Right lobe of liver (tissue), 6 donors: ENCODE results near the gene ZNF574. TPM values are rescaled to one million over a fixed set of nuclear protein-coding genes. Genes with fewer than 3 reads are reported as not detected.
A peak's percentile ranks its signal among the peaks of the same experiment; 100 is the strongest.

Source experiments
- ATAC-seq, 4 donors: fragments of 200-7000 bp; cut with Tn5 transposase; one replicate each; pipeline ENCODE4 v1.9.1; 2020; ENCODE audit warnings: mild to moderate bottlenecking in 4 of 4, moderate library complexity in 4 of 4
- DNase-seq, 3 donors: peaks; one replicate each; pipeline ENCODE4 v3.0.0-alpha.2; 2020
- H3K27ac ChIP-seq, 3 donors: fragments of 200-600 bp; one replicate each; pipeline ENCODE4 v1.8.0; 2022
- H3K27me3 ChIP-seq, 2 donors: fragments of 200-600 bp; one replicate each; pipeline ENCODE4 v1.8.0; 2022
- H3K36me3 ChIP-seq, 4 donors: fragments of 200-600 bp; sonication (generic) in 1 of 4; one replicate each; pipeline versions ENCODE4 v1.5.1 to v1.8.0; 2017 to 2022; ENCODE audit warnings: control low read depth in 1 of 4
- H3K4me1 ChIP-seq, 4 donors: fragments of 200-600 bp; sonication (generic) in 1 of 4; one replicate each; pipeline versions ENCODE4 v1.5.1 to v1.8.0; 2017 to 2022; ENCODE audit warnings: control low read depth in 1 of 4
- H3K4me3 ChIP-seq, 3 donors: fragments of 200-600 bp; one replicate each; pipeline ENCODE4 v1.8.0; 2022
- H3K9me3 ChIP-seq, 4 donors: fragments of 200-600 bp; sonication (generic) in 1 of 4; one replicate each; pipeline versions ENCODE4 v1.5.1 to v1.8.0; 2017 to 2022; ENCODE audit warnings: control low read depth in 1 of 4
- CTCF ChIP-seq, 4 donors: fragments of 200-600 bp in 3 of 4; fragments of 450-650 bp in 1 of 4; IDR thresholded peaks; one replicate each; pipeline versions ENCODE4 v1.5.1 to v1.8.0; 2016 to 2022; ENCODE audit warnings: antibody characterized with exemption in 4 of 4, mild to moderate bottlenecking in 2 of 4
- POLR2A ChIP-seq: fragments of 450-650 bp; IDR thresholded peaks from one replicate; pipeline ENCODE4 v1.6.1; 2017; ENCODE audit warnings: antibody characterized with exemption, mild to moderate bottlenecking
- WGBS: methylation state at CpG from one replicate; pipeline ENCODE4 v1.1.6; 2018; ENCODE audit warnings: low coverage, low lambda C conversion rate; ENCODE audit not compliant: insufficient coverage; ENCODE audit errors: missing lambda C conversion rate; 5-methylcytosine and 5-hydroxymethylcytosine counted together
- intact Hi-C, 2 donors: fragments of 100-400 bp; cut with DNase I; formaldehyde crosslinking; loops; one replicate each; pipeline versions ENCODE4 v1.11.2 to v1.14.1; 2022
- long read RNA-seq: library from polyadenylated mRNA; unstranded; transcript quantifications from one replicate; pipeline ENCODE4 v2.0.0, GENCODE V29; 2019
- total RNA-seq, 6 experiments: library from RNA; depleted of rRNA in 2 of 6; stranded (reverse); fragments of >200 nt in 2 of 6; fragmentation: NEBNext Ultra II Directional in 3 of 6; extraction: Animal tissue kit (Norgen Biotek cat#: 25700) in 3 of 6; gene quantifications; one replicate each; pipeline versions ENCODE4 v1.1.0 to v1.2.4, GENCODE V29; 2016 to 2023
- donor health status: DM: no; HTN: yes; CAD: no.
- donor health status: DM: no; HTN: no; CAD: no.
- donor health status: DM: no; HTN: no; CAD: no.
- donor health status: DM: no; HTN: yes; CAD: no.
- donor health status: DM: no; HTN: yes; CAD: no.

The ZNF574 gene
- total RNA-seq, result 1 to 10 TPM; 4.3 to 5.8 (median 4.7) TPM
- long read RNA-seq, partial matches to known transcripts, result 0 of 1 reads
- long read RNA-seq, other reads (novel, unspliced or antisense), result 1 of 1 reads

- Histone ChIP-seq H3K4me3 (peak within 1 kb of the TSS; percentile 66 to 96 (median 71)), H3K9me3 (no peaks in the 10 kb centered on the region), H3K27ac (peak within 1 kb of the TSS; percentile 92 to 97 (median 94)), H3K36me3 (peaks cover 0 to 23% (median 2%) of the 10 kb centered on the region in 4 donors), H3K27me3 (no peaks in the 10 kb centered on the region), H3K4me1 (peaks cover 0 to 10% (median 0%) of the 10 kb centered on the region in 4 donors)
- intact Hi-C loops, result no loop called here
- DNase-seq (peak; percentile 97 to 99 (median 99)), ATAC-seq (peak; percentile 97 to 98 (median 98))
- TF ChIP-seq CTCF (IDR thresholded peaks at IDR 0.05) (no peak), POLR2A (peak; percentile 89)
- WGBS, result 0% methylated on average over 30 of the region's 80 CpGs
Measured at GRCh38 chr19:42075616-42076379, at the start of gene ZNF574. Gene ZNF574, plus strand, starts transcription at chr19:42076166. Its CDS starts 2,441 bp downstream, at chr19:42078607.

- no peak overlapping the region for H3K27ac ChIP-seq
- H3K36me3 ChIP-seq, result no peaks in the 10 kb centered on the region
- TF ChIP-seq CTCF (IDR thresholded peaks at IDR 0.05) (peak in 1 of 4 donors; percentile 8), POLR2A (no peak)
- intact Hi-C loops, result no loop called here
- DNase-seq (no peak), ATAC-seq (no peak)
- no peaks in the 10 kb centered on the region for H3K9me3 ChIP-seq
- no peaks in the 10 kb centered on the region for H3K27me3 ChIP-seq
- no peak overlapping the region for H3K4me3 ChIP-seq
- 52% methylated on average over 7 of the region's 8 CpGs for WGBS
- H3K4me1 ChIP-seq, result no peaks in the 10 kb centered on the region
Measured at GRCh38 chr19:42028304-42029216, 47.4 kb upstream of the ZNF574 start.

- Histone ChIP-seq H3K9me3 (no peaks in the 10 kb centered on the region), H3K4me1 (no peaks in the 10 kb centered on the region), H3K36me3 (no peaks in the 10 kb centered on the region), H3K27me3 (no peaks in the 10 kb centered on the region), H3K27ac (no peak overlapping the region), H3K4me3 (no peak overlapping the region)
- TF ChIP-seq POLR2A (no peak), CTCF (IDR thresholded peaks at IDR 0.05) (no peak)
- DNase-seq (no peak), ATAC-seq (no peak)
- intact Hi-C loops, result no loop called here
- WGBS, result 65% methylated on average over 7 of the region's 7 CpGs
Measured at GRCh38 chr19:42030645-42031440, 45.1 kb upstream of the ZNF574 start.

GRCh38 chr19:42032431-42032830 lies 43.5 kb upstream of the ZNF574 start:
- 52% methylated on average over 5 of the region's 5 CpGs for WGBS
- intact Hi-C loops, result no loop called here

More at GRCh38 chr19:42032431-42032830, 43.5 kb upstream of the ZNF574 start:
- Histone ChIP-seq H3K9me3 (no peaks in the 10 kb centered on the region), H3K27me3 (no peaks in the 10 kb centered on the region), H3K4me1 (no peaks in the 10 kb centered on the region), H3K36me3 (no peaks in the 10 kb centered on the region), H3K27ac (no peak overlapping the region), H3K4me3 (no peak overlapping the region)
- ATAC-seq (no peak), DNase-seq (no peak)
- TF ChIP-seq POLR2A, result no peak
- TF ChIP-seq CTCF (IDR thresholded peaks at IDR 0.05), result no peak
